ENCODE measurements around the gene DNAH14. TPM values are rescaled to one million over a fixed set of nuclear protein-coding genes. Genes with fewer than 3 reads are reported as not detected.

DNAH14 gene
- total RNA-seq, 1 experiment from 2014 or later = 20.8 TPM

DNA sequence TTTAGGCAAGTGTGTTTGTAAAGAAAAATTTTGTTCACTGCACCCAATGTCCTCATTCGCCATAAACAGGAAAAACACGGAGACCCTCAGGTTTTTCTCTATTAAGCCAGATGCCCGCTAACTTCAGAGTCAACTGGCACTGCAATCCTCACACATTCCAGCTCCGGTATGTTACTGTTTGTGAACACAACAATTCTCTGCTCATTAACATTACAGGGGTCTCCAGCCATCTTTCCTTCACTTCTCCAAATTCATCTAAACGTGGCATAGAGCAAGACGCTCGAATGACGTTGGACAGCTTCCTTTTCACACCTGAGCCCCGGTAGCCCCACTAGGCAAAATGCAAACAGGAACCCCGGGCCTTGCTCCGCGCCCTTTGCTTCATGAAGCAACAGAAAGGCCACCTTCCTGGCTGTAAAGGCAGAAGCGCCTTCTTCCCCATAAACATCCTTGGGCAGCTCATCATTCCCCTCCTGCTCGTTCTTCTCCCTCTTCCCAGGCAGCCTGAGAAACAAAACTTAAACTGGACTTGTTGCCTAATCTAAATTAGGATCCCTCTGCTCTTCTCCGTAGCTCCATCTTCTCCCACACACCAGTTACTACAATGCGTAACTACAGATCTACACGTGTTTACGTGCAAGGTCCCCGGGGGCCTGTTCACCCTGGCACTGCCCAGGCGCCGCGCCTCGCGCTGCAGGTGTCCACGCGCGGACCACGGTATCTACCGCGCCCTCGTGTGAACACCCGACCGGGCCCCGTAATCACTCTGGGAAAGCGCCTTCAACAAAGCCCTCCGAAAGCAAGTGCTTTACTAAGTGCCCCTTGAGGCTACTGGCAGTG lies 497.1 kb downstream of the DNAH14 start:
- DNase-seq (ENCODE audit: low read depth) = peak; percentile 30

GRCh38 chr1:225427235-225428067 lies 498.0 kb downstream of the DNAH14 start, which contains the start of gene LBR:
Gene LBR (minus strand): TSS chr1:225428038. CDS start chr1:225424075, 3,963 bp downstream.
- DNase-seq (ENCODE audit: low read depth) = no peak

DNA sequence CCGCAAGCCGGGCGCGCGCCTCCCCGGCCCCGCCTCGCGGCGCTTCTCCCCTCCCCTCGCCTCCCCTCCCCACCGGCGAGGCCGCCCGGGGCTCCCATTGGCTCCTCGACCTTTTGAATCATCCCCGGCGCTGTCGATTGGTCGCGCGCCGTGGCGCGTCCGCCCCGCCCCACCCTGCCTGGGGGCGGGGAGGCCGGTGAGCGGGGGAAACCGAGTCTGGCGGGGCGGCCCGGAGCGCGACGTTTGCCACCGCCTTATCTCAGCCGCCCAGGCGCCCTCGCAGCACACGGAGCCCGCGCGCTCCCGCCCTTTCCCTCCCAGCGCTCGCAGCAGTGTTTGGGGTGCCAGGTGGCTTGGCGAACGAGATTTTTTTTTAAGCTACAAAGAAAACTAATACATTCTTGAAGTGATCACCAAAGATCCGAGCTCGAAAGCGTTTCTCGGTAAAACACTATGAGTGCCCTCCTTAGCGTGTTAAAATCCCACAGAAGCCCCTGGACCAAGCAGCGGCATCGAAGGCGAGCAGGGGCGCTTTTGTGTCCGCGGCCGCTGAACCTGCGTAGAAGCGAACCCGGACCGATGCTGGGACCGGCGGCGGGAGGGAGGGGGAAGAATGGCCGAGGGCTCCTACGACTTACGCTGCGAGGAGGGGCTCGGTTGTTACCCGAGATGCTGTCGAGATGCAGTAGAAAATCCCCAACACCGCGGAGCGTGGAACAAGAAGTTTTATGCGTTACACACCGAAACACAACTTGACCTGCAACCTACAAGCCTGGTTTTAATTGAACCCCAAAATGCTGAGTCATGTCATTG lies 498.8 kb downstream of the DNAH14 start:
- DNase-seq (ENCODE audit: low read depth) = peak; percentile 77

DNA sequence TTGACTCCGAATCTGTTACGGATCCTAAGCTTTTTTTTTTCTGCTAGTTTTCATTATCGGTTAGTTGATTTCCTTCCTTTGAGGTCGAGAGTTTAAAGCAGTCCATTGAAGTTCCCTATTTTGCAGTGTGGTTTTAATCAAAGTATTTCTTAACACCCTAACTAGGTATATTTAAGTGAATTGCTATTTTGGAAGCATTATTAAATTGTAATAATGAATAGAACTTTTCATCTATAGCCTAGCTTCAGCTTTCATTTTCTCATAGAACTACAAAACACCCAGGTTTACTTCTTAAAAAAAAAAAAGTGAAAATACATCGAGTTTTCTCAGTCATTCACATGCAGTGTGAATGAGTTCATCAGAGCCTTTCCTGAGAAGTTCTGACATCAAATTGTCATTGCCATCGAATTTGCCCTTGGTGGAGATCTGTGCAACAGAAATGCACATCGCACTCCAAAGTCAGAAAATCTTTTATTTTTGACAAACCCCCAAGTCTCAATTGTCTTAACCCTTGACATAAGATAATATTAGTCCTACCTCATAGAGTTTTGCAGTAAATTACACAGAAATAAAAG lies 499.5 kb downstream of the DNAH14 start:
- DNase-seq (ENCODE audit: low read depth) = no peak

GRCh38 chr1:225430301-225430700 lies 500.8 kb downstream of the DNAH14 start:
- DNase-seq (ENCODE audit: low read depth) = no peak

- DNase-seq (ENCODE audit: low read depth) = no peak
These were observed 501.8 kb downstream of the DNAH14 start for GRCh38 chr1:225431081-225431863.

- DNase-seq (ENCODE audit: low read depth) = no peak
These were observed 504.6 kb downstream of the DNAH14 start for GRCh38 chr1:225434046-225434445.

GRCh38 chr1:225435076-225435475 lies 505.6 kb downstream of the DNAH14 start:
- DNase-seq (ENCODE audit: low read depth) = no peak

GRCh38 chr1:225435487-225435886 lies 506.0 kb downstream of the DNAH14 start:
- no peak for DNase-seq (ENCODE audit: low read depth)

- DNase-seq (ENCODE audit: low read depth) = no peak
These were observed 506.5 kb downstream of the DNAH14 start for GRCh38 chr1:225435957-225436392.

GRCh38 chr1:225437710-225438437 lies 508.4 kb downstream of the DNAH14 start:
- peak; percentile 25 for DNase-seq (ENCODE audit: low read depth)

- no peak for DNase-seq (ENCODE audit: low read depth)
These were observed 511.1 kb downstream of the DNAH14 start for GRCh38 chr1:225440380-225441221.

GRCh38 chr1:225441314-225442122 lies 512.0 kb downstream of the DNAH14 start:
- DNase-seq (ENCODE audit: low read depth) = no peak

DNA sequence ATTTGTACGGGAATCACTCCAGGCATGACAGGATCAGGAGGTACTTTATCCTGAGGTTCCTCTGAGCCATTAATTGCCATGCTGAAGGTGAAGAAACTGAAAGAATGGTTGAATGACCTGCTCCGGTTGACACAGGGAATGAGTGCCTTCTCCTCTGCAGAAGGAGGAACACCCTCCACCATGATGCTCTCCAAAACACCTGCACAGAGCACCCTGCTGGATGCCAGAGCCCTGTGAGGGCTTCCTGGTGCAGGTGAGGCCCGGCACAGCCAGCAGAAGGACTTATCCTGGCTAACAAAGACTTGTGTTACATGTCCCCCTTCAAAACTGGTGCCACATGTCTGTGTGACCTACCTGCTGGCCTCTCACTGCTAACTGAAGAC lies 512.6 kb downstream of the DNAH14 start:
- no peak for DNase-seq (ENCODE audit: low read depth)

DNA sequence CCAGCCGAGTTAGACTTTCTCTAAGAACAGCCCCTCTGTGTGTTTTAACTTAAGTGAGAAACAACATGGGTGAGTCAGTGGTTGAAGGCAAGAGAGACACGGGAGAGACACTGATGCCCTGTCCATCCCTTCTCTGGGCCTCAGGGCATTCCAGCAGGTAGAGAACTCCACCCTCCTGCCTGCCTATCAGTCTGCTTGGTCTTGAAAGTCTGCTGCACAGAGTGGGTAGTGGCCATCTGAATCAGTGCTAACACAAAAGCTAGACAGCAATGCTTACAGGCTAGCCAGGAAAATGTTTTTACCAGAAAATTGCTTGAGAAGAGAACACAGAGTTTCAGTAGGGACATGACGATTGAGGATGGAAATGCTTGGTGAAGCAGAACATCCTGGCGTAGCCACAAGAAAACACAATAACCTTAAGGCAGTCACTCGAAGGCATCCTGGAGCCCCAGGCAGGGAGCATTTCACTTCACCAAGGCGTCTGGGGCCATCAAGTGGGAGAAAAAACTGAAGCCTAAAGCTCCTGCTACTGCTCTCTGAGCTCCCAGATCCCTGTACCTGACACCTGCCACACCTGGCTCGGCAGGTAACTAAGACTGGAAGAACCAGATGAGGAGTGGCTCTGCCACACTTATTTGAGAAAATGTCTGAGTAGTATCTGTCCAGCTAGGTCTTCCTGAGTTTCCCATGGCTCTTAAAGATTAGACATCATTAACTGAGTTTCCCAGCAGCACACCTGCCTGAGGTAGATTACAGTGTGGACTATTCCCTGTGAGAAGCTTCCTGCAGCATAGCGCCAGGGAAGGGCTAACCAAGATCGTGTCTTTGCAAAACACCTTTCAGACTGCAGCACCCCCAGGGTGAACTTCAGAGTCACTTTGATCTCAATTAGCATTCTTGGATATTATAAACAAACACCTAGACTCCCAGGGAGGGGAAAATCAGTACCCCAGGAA lies 516.4 kb downstream of the DNAH14 start:
- DNase-seq (ENCODE audit: low read depth) = no peak

DNA sequence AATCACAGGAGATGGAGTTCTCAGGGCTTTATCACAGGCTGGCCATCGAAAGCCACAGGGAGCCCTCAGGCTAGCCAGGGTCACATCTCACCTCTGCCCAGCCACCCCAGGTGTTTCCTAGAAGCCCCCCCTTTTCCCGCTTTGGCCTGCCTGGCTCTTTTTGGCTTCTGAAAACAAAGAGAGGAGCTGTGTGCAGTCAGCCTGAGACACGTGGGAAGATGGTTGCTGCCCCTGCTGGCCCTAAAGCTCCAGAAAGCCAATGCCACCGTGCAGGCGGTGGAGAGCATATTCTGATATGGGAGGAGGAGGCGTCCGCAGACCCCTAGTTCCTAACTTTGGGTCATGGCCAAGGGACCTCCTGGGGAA lies 517.1 kb downstream of the DNAH14 start:
- DNase-seq (ENCODE audit: low read depth) = no peak
